K562 (cell line): ENCODE measurements around the gene TMEM86B. TPM values are rescaled to one million over a fixed set of nuclear protein-coding genes. Genes with fewer than 3 reads are reported as not detected.

Experiments used
- AFF1 ChIP-seq, 2 experiments: fragments of 450-650 bp; IDR thresholded peaks; 2 replicates each; pipeline ENCODE4 v1.6.1; 2018; ENCODE audit warnings: mild to moderate bottlenecking in 2 of 2, low read depth in 1 of 2; ENCODE audit not compliant: partially characterized antibody in 2 of 2
- ARNT ChIP-seq, 2 experiments: fragments of 450-650 bp; IDR thresholded peaks; 2 replicates each; pipeline ENCODE4 v1.6.1; 2016; ENCODE audit warnings: mild to moderate bottlenecking in 1 of 2
- CBX3 ChIP-seq, 2 experiments: IDR thresholded peaks; 1 replicate in 1 of 2; 2 replicates in 1 of 2; pipeline ENCODE4 v1.6.1; 2012; ENCODE audit warnings: inconsistent platforms in 2 of 2, low read length in 2 of 2, borderline replicate concordance in 1 of 2, control low read depth in 1 of 2
- CREBBP ChIP-seq: IDR thresholded peaks from one replicate; pipeline ENCODE4 v1.6.1; 2012; ENCODE audit warnings: low read depth, mild to moderate bottlenecking, control low read depth, inconsistent platforms, low read length
- FOXM1 ChIP-seq, 2 experiments: fragments of 450-650 bp in 1 of 2; sonication (generic) in 1 of 2; formaldehyde crosslinking in 1 of 2; IDR thresholded peaks; 2 replicates each; pipeline versions ENCODE4 v1.6.1 to v1.9.0; 2017 to 2022; ENCODE audit warnings: low read depth in 2 of 2, mild to moderate bottlenecking in 2 of 2, missing genetic modification reagents in 1 of 2, moderate library complexity in 1 of 2
- MYC ChIP-seq, 2 experiments: fragments of 250-450 bp in 1 of 2; sonication (Bioruptor Pico) in 1 of 2; IDR thresholded peaks; 2 replicates each; pipeline versions ENCODE4 v1.5.1 to v1.6.1; 2012 to 2021; ENCODE audit warnings: low read depth in 2 of 2, borderline replicate concordance in 1 of 2, improper control_type of control experiment in 1 of 2, low read length in 1 of 2, mild to moderate bottlenecking in 1 of 2, moderate library complexity in 1 of 2
- RERE ChIP-seq: sonication (generic); formaldehyde crosslinking; IDR thresholded peaks from 2 replicates; pipeline ENCODE4 v1.8.0; 2023; ENCODE audit warnings: missing genetic modification reagents, mild to moderate bottlenecking, borderline replicate concordance
- ZNF165 ChIP-seq: fragments of 250-450 bp; sonication (Bioruptor Pico); IDR thresholded peaks from 2 replicates; pipeline ENCODE4 v1.4.0; 2020; ENCODE audit warnings: borderline replicate concordance
- ZNF431 ChIP-seq: sonication (generic); formaldehyde crosslinking; IDR thresholded peaks from 2 replicates; pipeline ENCODE4 v1.8.0; 2022; ENCODE audit warnings: mild to moderate bottlenecking, missing genetic modification reagents
- ZNF699 ChIP-seq: fragments of 250-450 bp; sonication (Bioruptor Pico); IDR thresholded peaks from 2 replicates; pipeline ENCODE4 v1.8.0; 2021; ENCODE audit warnings: mild to moderate bottlenecking, moderate library complexity; ENCODE audit not compliant: insufficient replicate concordance
- polyA plus RNA-seq, 8 experiments: library from polyadenylated mRNA; depleted of rRNA in 4 of 8; stranded (reverse) in 5 of 8; unstranded in 3 of 8; fragments of >200 nt; fragmentation: Nextera tagmentation in 2 of 8; fragmentation: Illumina TruSeq in 1 of 8; extraction: Ambion mirVana in 2 of 8; extraction: Trizol in 1 of 8; gene quantifications; 2 replicates each; pipeline versions ENCODE4 v1.2.1 to v1.2.3, GENCODE V29; 2011 to 2014; ENCODE audit warnings: inconsistent platforms in 1 of 8, missing spikeins in 1 of 8
- total RNA-seq, 7 experiments: library from RNA; depleted of rRNA in 6 of 7; stranded (reverse); fragments of >200 nt in 6 of 7; fragmentation: Illumina TruSeq in 2 of 7; extraction: Trizol in 2 of 7; gene quantifications; 2 replicates each; pipeline versions ENCODE4 v1.2.1 to v1.2.3, GENCODE V29; 2011 to 2021; ENCODE audit warnings: low replicate concordance in 1 of 7

Gene TMEM86B
- total and polyA plus RNA-seq, 9 of the 15 experiments (the other 6 are each of a cell fraction or from before 2014, with no cell fraction given): 0.28 to 7.9 (median 2.1) TPM

GRCh38 chr19:55259540-55260210 is 31.1 kb upstream of the TMEM86B start (continued):
- TF ChIP-seq RERE (CRISPR knock-in tag): peak; percentile 96; the same call in 1 of the 2 replicates
- no peak for TF ChIP-seq CBX3 (IDR thresholded peaks at IDR 0.05; ENCODE audit: borderline replicate concordance in 1 of 2, low read length in 2 of 2)
- TF ChIP-seq AFF1 (IDR thresholded peaks at IDR 0.05; ENCODE audit: low read depth in 1 of 2, partially characterized antibody in 2 of 2): peak; percentile 4 to 87
- peak; percentile 8 to 72; a peak in 1 of 4 replicates for TF ChIP-seq ARNT (IDR thresholded peaks at IDR 0.05)
- no peak for TF ChIP-seq ZNF431 (CRISPR knock-in tag)
- TF ChIP-seq ZNF165 (CRISPR knock-in tag): no peak
- no peak for TF ChIP-seq FOXM1 (IDR thresholded peaks at IDR 0.05; ENCODE audit: low read depth)
- TF ChIP-seq FOXM1 (CRISPR knock-in tag; IDR thresholded peaks at IDR 0.05; ENCODE audit: low read depth): no peak
- no peak for TF ChIP-seq CREBBP
- no peak for TF ChIP-seq ZNF699 (CRISPR knock-in tag)
- no peak for TF ChIP-seq MYC (IDR thresholded peaks at IDR 0.05; ENCODE audit: low read depth, low read length)
- TF ChIP-seq MYC (CRISPR knock-in tag; IDR thresholded peaks at IDR 0.05; ENCODE audit: borderline replicate concordance, low read depth): no peak
